OCI-LY7 (cell line): ENCODE results near the gene MACROD2.

Experiments
- CTCF ChIP-seq: fragments of 200-600 bp; sonication (generic); conservative IDR thresholded peaks from 2 replicates; pipeline ENCODE4 v1.5.1; 2014; ENCODE audit warnings: mild to moderate bottlenecking, antibody characterized with exemption, low read length, moderate library complexity, mixed read lengths
- EZH2phosphoT487 ChIP-seq: fragments of 200-600 bp; sonication (generic); IDR thresholded peaks from 2 replicates; pipeline ENCODE4 v1.6.1; 2018; ENCODE audit warnings: low read depth, borderline replicate concordance, mild to moderate bottlenecking, mixed run types, antibody characterized with exemption, low read length, moderate library complexity, mixed read lengths

- TF ChIP-seq CTCF: no peak
- no peak for TF ChIP-seq EZH2phosphoT487
Observed at GRCh38 chr20:15967334-15967733, 1972.0 kb downstream of the MACROD2 start.
